Measurements from ENCODE around the gene SLC44A1.

Gene SLC44A1

DNA sequence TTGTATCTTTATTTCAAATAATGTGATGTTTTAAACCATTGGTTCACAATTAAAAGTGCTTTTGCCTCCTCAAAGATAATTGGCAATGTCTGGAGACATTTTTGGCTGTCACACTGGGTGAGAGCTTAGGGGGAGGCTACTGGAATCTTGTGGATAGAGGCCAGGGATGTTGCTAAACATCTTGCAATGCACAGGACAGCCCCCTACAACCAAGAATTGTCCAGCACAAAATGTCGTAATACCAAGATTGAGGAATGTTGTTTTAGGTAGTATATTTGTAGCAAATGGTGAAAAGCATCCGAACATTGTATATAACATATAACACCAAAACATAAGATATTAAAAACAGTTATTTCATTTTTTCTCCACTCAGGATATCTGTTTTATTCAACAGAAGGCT lies 99.8 kb downstream of the SLC44A1 start:
- DNase-seq: no peak

DNA sequence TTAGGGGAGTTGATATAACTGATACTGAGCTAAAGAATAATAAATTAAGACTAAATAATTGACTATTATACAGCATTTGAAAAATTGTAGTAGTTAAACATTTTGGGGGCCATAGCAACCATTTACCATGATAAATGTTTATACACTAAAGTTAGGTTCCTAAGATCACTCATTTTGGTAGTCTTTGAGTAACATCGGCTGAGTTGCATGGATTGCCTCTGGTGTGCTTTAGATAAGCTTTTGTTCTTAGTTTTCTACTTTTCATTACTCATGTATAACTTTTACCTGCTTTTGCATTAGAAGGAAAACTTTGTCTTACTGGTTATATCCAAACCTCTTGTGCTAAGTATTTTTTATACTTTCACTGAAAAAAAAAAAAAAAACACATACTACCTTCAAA lies 101.2 kb downstream of the SLC44A1 start:
- DNase-seq: no peak

DNA sequence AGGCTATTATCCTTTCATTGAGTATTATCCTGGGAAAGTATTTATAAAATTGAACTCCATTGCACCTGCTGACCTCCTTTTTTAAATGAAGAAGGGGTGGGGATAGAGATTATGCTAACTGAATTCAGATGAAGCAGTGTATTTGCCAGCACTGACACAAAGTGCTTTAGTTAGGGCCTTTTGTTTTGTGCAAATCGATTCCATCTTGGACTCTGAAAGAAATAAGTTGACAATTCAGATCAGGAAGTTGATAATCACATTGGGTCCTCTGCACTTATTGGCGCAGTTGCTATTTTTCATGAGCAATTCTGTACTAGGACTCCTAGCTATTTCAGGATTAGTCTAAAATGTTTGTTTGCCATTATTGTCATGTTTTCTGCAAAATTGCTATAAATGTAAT lies 101.8 kb downstream of the SLC44A1 start:
- no peak for DNase-seq

DNA sequence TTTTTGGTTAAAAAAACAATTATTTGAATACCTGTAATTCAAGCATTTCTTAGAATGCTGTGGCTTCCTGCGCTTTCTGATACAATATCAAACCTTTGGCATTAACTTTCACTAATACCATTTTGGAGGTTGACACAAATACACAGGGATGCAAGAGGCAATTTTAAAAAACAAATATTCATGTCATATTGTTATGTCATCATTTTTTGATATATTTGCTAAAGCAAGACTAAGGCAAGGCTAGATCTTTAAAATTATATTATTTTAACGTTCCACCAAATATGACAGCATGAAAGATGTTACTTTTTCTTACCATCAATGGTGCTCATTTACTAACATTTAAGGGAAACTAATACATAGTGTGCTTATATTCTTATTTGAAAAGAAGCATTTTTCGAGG lies 110.0 kb downstream of the SLC44A1 start:
- DNase-seq: no peak

DNA sequence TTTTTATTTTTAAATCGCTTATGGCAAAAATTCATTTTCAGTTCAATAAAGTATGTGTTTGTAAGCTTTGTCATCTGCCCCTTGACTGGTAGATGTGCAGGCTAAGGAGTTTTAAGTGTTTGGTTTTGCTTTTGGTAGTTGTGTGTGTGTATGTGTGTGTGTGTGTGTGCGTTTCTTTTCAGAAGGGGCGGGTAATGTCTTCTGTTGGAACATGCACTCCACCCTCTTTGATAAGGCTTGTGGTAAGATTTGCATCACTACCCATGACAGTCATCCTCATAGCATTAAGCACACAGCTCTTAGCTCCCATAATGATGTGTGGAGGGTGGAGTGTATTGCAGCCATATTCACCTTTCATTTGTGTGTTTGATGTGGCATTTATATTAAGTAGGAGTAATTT lies 111.3 kb downstream of the SLC44A1 start:
- DNase-seq: no peak

DNA sequence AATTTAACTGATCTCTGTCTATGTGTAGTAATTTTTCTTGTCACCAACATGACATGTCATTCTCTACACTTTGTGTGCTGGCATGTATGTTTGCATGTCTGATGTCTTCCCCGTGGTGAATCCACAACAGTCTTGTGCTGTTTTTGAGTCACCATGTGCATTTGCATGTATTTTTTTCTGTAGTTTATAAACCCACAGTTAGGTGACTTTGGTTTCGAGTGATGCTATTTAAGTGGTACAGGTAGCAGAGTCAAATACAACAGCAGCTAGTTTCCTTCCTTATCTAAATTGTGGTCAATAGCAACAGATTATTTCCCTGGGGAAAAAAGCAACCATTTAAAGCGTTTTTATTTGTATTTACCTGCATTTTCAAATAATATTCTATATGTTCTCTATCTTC lies 113.5 kb downstream of the SLC44A1 start:
- DNase-seq: no peak

DNA sequence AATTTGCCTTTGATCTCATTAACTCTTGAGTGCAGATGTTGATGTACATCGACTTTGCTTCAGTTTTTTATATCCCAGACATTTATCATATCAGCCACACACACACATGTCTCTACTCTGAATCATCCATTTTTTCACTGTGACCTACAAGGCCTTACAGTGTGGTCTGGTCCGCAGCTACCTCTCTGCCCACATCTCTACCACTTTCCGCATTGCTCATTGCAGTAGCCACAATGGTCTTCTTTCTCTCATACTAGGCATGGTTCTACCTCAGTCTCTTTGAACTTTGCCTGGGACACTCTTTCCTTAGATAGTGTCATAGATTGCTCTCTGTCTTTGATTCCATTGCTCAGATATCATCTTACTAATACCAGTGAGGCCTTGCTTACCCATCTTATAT lies 115.4 kb downstream of the SLC44A1 start:
- DNase-seq: no peak

DNA sequence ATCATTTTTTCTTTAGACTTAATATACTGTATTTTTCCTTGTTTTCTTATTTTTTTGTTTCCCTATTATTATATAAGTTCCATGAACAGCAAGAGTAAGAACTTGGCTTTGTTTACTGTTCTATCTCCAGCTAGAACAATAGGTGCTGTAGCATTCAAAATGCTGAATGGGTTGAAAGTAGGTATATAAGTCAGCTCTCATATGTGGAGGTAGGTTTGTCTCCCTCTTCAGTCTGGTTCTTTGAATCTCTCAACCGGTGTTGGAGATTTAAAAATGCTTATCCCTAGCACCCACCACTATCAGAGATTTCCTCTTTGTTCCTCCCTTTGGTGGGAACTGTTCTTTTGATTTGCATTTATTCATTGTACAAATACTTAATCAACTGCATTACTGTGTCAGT lies 115.9 kb downstream of the SLC44A1 start:
- no peak for DNase-seq

DNA sequence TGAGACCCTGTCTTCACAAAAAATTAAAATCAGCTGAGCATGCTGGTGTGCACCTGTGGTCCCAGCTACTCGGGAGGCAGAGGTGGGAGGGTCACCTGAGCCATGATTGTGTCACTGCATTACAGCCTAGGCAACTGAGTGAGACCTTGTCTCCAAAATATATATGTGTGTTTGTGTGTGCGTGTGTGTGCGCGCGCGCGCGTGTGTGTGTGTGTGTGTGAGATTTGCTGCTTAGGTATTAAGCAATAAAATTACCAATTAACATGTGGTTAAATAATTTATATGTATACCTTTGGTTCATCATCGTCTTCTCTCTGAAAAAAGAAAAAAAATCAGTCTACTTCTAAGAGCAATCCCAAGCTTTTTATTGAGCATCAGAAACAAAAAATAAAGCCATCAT lies 117.4 kb downstream of the SLC44A1 start:
- DNase-seq: no peak

DNA sequence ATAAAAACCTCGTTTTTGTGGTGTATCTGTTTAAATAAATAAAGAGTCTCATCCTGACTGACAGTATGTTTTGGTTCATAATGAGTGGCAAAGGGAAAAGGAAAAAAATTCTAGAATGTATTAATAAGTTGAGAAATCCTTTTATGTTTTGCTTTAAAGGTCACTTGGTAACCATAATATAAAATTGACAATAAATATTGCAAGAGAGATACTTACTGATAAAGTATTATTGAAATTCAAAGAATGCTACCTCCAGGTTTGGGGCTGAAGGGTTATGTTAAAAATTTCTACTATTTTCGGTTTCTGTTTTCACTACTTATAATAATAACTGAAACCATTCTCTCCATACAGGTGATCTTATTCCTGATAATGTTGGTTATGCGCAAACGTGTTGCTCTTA lies 118.0 kb downstream of the SLC44A1 start:
- DNase-seq: no peak

DNA sequence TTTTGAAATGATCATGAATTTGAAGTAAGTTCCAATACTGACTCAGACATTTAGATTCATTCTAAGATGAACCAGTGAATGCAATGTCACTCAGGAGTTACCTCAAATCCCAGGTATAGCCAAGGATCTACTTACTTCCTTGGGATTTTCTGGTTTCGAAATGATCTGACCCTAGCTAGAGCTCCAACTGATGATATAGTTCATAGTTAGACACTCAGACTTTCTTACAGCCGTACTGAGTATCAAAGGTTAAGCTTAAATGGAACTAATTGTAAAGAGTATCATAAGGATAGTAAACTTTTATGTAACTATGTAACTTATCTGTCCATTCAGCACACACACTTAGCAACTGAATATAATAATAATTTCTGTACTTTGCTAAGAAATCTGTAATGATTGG lies 119.4 kb downstream of the SLC44A1 start:
- DNase-seq: no peak

DNA sequence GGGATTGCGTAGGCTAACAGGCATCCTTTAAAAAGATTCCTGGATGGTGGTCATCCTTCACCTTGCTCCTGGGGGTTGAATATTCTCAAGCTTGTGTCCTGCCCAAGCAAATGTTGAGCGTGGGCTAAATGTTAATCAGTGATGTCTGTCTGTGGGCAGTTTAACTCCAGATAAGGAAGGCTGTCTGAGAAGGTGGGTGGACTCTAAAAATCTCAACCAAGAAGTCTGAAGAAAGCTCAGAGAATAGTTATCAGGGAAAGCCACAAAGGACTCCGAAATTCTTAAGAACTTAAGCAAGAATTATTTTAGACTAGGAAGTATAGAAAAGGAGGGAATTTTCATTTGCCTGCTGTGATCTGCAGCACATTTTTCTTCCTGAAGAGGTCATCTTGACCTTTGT lies 125.5 kb downstream of the SLC44A1 start:
- no peak for DNase-seq

DNA sequence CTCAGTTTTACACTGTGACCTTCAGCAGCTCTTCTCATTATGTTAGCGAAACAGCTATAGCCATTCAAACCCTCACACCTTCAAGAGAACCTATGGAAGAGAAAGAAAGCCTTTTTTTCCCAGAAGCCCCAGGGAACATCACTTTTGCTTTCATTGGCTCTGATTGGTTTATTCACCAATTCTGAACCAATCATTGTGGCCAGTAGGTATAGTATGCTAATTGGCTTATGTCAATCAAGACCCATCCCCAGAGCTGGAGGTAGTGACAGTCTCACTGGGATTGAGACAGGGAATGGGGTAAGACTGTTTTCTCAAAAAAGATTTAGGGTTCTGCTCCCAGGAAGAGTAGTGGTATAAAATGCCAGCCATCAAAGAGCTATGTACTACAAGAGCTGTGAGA lies 129.3 kb downstream of the SLC44A1 start:
- DNase-seq: no peak

DNA sequence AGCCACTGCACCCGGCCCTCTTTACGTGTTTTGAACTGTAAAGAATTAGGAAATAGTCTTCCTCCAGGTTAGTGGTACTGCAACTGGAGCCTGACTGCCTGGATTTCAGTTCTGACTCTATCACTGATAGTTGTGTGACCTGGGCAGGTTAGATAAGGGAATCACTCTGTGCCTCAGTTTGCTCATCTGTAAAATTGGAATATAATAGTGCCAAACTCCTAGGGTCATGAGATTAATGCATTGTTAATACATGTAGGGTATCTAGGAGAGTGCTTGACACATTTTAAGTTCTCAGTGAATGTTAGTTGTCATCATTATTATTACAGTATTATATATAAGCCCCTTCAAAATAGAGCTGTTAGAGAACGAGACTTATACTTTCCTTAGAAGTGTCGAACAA lies 130.9 kb downstream of the SLC44A1 start:
- no peak for DNase-seq

DNA sequence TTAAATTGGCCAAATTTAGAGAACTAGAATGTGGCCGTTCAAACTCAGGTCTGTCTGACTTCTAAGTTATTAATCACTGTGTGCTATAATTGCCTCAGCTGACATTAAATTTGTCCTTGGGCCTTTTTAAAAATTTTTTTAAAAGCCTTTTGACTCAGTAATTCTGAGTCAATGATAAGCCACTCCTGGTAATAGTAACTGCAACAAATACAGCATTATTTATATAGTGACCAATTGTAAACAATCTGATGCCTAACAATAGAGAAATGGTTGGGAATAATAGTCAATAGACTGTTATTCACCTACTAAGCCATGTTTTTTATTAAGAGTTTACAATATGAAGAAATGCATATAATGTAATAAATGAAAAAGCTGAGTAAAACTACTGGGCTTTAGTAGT lies 132.4 kb downstream of the SLC44A1 start:
- no peak for DNase-seq

DNA sequence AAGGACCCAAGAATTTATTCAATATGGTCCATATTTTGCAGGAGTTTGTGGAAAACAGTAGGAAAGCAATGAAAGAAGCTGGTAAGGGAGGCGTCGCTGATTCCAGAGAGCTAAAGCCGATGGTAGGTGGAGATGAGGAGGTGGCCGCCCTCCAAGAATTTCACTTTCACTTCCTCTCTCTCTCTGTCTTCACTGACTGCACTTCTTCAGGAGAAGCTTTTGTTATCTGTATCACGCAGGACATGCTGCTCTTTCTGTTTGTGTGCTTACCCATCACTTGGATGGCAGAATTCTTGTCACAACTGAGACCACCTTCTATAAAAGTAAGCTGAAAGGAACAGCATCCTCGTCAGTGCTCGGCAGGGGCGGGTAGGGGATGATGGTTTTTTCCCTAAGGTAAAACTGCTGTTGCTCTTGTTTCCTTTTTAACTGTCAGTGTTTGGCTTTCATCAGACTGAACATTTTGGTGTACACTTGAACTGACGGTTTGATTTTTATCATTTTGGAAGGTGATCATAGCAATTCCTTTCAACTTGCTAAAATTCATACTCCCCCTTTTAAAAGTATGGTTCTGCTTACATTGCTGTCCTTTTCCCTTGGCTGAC lies 141.0 kb downstream of the SLC44A1 start:
- DNase-seq: no peak

DNA sequence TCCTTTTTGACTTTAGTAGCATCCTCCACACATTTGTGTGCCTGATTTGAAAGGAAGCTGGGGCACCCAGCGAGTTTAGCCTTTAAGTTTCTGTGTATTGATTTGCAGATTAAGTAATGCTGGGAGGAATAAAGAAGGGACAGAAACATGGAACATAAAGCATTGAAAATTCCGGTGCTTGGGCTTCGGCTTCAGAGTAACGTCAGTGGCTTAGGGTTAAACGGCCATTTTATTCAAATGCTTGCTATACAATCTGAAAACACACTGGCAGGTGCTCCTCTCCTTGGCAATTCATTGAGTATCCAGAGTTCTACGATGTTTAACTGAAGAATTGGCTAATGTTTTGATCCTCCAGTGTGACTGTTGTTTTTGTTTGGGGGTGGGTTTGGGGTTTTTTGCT lies 145.3 kb downstream of the SLC44A1 start:
- no peak for DNase-seq

DNA sequence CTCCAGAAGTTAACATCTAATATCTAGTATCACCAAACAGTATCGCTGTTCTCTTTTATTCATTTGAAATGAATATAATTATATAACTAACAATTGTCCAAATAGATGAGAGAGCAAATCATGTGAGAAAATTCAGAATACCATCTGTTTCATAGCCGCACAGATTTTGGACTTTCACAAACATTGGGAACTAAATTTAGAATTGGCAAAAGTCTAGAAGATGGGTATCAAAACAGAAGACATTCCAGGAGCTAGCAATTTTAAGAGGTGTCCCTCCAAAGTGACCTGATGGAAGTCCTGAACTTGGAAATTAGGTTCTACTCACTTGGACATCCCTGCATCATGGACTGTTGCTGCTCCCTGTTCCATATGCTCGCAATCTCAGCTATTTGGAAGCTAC lies 146.4 kb downstream of the SLC44A1 start:
- no peak for DNase-seq

DNA sequence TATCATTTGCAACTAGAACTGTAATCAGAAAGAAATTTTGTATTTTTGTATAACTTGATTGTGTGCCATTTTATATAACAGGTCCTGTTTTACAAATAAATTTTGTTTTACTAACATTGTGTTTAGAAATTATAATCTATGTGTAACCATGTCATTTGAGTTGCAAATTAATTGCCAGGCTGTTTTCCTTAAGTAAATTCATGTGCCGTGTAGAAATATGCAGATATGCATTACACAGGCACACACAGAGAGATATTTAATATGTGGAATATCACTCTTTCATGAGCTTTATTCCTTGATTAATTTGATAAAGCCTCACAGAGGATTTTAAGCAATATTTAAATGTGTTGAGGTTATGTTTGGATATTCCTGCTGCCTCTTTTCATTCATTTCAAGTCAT lies 146.8 kb downstream of the SLC44A1 start:
- no peak for DNase-seq

DNA sequence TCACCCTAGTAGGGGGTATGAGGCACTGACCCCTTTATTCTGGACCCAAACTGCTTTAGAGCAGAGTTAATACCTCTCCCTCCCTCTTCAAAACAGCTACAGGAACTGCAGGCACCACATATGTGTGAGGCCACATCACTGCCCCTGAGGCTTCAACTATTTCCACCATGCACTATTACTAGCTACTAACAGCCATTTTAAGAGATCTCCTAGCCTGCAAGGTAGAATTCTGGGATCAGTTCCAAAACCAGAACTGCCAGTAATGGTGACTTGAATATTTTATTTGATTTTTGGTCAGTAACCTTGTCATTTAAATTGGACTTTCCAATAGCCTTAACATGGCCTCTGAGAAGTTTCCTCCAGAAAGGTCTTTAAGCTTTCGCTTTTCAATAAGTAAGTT lies 148.1 kb downstream of the SLC44A1 start:
- DNase-seq: no peak

DNA sequence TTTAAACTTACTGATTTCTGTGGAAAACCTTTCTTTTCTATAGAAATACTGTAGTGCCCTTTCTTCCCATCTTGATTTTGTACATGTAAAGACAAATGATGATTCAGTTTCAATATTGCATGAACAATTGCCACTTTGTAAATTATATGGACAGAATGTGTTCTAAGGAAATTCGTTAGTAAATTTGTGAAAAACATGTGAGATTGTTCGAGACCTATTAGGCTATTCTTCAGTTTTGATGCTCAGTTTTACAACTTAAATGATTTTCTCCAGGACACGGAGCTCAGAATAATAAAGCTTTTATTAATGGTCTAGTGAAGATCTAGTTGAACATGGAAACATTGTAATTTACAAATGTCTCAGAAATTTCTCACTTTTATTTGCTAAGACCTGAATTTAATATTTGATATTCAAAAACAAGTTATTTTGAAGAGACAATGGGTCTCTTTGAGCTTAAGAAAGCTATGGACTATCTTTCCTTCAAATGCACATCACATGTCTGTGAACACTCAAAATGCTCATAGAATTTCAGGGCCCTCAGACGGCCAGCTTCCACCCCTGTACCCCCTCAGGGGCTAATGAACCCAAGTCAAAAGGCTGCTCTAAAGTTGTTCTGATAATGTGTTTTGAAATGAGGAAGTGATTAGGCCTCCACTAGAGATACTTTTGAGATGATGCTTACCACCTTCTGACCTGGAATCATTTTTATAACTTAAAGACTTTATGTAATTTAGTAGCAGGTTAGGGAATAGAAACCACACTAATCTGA lies 149.3 kb downstream of the SLC44A1 start:
- no peak for DNase-seq

DNA sequence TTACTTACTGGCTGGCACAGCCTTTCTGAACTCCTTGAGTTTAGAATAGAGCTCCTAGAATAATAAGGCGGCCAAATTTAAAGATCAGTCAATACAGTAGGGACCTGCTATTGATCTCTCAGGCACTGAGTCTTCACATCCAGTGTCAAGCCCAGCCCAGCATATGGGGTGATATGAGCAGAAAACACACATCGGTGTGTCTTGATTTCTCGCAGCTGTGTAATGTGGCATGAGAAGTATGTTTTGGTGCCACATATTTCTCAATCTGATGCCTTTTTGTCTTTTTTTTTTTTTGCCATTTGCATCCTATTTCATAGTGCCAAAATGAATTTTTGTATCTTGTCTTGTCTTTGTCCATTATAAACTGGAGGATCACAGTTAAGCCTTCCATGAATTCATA lies 152.0 kb downstream of the SLC44A1 start:
- no peak for DNase-seq

DNA sequence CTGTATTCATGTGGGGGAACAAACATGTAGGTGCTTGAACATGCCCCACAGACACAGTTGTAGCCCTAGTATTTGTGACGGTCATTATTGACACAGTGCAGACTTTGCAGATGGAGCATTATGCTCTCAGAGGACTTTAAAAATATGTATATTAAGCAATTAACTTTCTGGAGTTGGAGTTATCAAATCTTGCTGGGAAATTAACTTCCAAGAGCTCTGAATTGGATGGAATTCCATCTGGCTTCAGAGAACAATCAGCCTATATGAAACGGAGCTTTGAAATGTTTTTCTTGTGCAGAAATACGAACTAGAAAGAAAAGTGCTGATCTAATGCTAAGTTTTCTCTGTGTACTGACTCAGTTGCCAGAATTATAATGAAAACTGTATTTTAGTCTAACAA lies 152.4 kb downstream of the SLC44A1 start:
- DNase-seq: no peak

DNA sequence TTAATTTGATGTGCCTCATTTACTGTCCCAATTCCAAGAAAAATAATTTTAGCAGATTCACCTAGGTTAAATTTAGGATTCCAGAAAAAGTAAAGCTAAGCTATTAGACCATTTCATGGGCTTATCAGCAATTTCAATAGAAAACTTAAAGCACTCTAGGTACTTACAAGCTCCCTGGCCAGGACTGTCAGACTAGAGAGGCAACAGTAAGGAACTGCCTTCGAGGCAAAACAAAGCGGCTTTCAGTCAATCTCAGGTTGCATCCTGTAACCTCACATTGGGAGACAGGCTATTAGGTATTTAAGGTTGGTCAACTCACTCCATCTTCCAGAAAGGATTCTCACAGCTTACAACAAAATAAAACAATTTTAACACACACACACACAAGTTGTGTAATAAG lies 154.7 kb downstream of the SLC44A1 start:
- no peak for DNase-seq

DNA sequence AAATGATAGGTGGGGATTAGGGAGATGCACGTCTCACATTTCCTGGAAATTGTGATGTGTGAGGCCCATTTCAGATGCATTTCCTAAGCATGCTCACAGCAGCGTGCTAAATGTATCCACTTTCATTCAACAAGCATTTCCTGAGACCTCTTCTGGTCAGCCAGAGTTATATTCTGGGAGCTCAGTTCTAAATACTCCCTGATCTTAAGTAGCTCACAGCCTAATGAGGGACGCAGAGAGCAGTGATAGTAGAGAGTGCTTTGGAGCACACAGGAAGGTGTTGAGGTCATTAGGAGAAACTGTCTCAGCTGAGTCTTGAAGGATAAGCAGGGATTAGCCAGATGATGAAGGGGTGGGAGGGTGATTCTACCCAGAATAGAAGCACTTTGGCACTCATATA lies 157.2 kb downstream of the SLC44A1 start:
- no peak for DNase-seq
